GM21528 (cell line): ENCODE data around the gene ARMC12.

ENCODE experiments used
- ATAC-seq: cut with Tn5 transposase; IDR thresholded peaks from one replicate; pipeline ENCODE4 v1.9.1; 2021; ENCODE audit warnings: mild to moderate bottlenecking, moderate library complexity; ENCODE audit not compliant: unreplicated experiment, low FRiP score

Gene ARMC12

GRCh38 chr6:35797837-35798526 is 61.1 kb downstream of the ARMC12 start:
- no peak for ATAC-seq
